ENCODE data around the gene CFHR1. TPM values are rescaled to one million over a fixed set of nuclear protein-coding genes. Genes with fewer than 3 reads are reported as not detected.
A peak's percentile ranks its signal among the peaks of the same experiment; 100 is the strongest.
"Not testable (repeated sequence)": the region's sequence is repeated elsewhere in the genome, so short reads cannot be mapped to it uniquely, and the experiment has no call there.

The CFHR1 gene
- total and polyA plus RNA-seq, 8 donors, result 0.17 to 0.61 (median 0.44) TPM; not detected in 5

DNA sequence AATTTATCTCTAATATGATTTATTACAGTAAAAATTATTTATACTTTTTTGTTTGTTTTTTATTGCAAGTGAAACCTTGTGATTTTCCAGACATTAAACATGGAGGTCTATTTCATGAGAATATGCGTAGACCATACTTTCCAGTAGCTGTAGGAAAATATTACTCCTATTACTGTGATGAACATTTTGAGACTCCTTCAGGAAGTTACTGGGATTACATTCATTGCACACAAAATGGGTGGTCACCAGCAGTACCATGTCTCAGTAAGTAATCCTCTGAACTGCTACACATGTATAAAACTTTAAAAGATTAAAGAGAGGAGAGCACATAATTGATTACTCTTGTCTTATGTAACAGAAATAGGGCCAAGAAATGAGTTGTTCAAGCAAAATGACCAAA lies 40.4 kb upstream of the CFHR1 start:
- Histone ChIP-seq H3K4me3 (no peak overlapping the region), H3K4me1 (no peaks in the 10 kb centered on the region), H3K27me3 (no peaks in the 10 kb centered on the region), H3K9me3 (no peaks in the 10 kb centered on the region), H3K27ac (no peak overlapping the region), H3K36me3 (no peaks in the 10 kb centered on the region)
- FAIRE-seq (no peak), DNase-seq (no peak), ATAC-seq (no peak)
- no peak for TF ChIP-seq CTCF (IDR thresholded peaks at IDR 0.05)
- intact Hi-C loops (cut with DNase I), result no loop called here
- WGBS, 2 donors, result 79 to 92% methylated on average over 1 of the region's 1 CpG

DNA sequence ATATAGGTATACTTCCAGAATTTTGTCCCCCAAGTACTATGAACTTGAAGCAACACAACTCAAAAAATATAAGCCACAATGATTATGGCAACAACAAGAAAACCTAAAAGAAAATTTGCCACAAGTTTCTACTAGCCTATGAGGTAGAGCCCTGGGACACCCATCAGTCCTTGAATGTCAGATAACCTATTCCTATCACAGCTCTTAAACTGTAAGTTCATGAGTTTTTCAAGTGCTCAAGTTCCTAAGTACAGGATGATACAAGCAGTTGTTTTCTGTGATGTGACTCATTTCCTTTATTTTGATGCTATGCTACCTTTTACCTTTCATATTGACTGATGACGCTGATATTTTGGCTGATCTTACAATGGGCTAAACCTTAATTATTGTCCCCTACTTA lies 28.3 kb upstream of the CFHR1 start:
- H3K27ac ChIP-seq; H3K36me3 ChIP-seq; H3K27me3 ChIP-seq; intact Hi-C loops (cut with DNase I); DNase-seq; ATAC-seq; FAIRE-seq; H3K4me3 ChIP-seq; H3K9me3 ChIP-seq; H3K4me1 ChIP-seq: not testable (repeated sequence)
- WGBS, 2 donors, result 65 to 75% methylated on average over 1 of the region's 1 CpG

- H3K9me3 ChIP-seq; intact Hi-C loops (cut with DNase I); DNase-seq; ATAC-seq; H3K36me3 ChIP-seq; H3K27me3 ChIP-seq; H3K27ac ChIP-seq; H3K4me1 ChIP-seq; FAIRE-seq; H3K4me3 ChIP-seq: not testable (repeated sequence)
- 10 to 15% methylated on average over 4 of the region's 4 CpGs for WGBS, 2 donors
These were observed 25.4 kb upstream of the CFHR1 start for GRCh38 chr1:196794103-196794502.

DNA sequence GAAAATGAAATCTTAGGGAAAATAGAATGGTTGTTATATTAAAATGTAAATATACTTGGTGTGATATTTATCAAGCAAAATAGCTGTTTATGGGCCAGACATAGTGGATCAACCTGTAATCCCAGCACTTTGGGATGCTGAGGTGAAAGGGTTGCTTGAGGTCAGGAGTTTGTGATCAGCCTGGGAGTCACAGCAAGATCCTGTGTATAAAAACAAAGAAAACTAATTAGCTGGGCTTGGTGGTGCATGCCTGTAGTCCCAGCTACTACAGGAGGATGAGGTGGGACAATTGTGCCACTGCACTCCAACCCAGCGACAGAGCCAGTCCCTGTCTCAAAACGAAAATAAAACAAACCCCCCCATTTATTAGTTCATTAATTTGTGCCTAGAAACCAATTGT lies 21.6 kb upstream of the CFHR1 start:
- ATAC-seq (no peak), DNase-seq (no peak), FAIRE-seq (no peak)
- no peaks in the 10 kb centered on the region for H3K4me1 ChIP-seq
- H3K27me3 ChIP-seq, result no peaks in the 10 kb centered on the region
- H3K4me3 ChIP-seq, result no peak overlapping the region
- WGBS, 2 donors, result 29 to 41% methylated on average over 2 of the region's 2 CpGs
- H3K36me3 ChIP-seq, result no peaks in the 10 kb centered on the region
- intact Hi-C loops (cut with DNase I), result no loop called here
- H3K27ac ChIP-seq, result no peak overlapping the region
- no peaks in the 10 kb centered on the region for H3K9me3 ChIP-seq
- TF ChIP-seq CTCF (IDR thresholded peaks at IDR 0.05), result no peak

DNA sequence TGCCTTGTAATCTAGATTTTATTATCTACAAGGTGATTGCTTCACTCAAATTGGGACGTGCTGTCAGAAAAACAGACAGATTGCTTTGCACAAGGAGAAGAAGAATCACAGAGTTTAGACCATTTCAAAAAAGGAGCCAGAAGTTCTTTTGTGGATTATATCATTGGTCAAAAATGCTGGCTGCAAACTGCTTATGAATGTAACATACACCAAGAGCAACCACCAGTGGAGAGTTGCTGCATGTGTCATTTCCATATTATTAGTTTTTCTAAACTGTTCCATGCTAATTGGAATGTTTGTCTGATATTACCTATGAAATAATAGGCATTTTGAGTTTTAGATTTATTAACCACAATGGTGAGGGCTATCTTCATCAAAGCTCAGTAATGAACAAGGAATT lies 17.6 kb upstream of the CFHR1 start:
- 43 to 58% methylated on average over 1 of the region's 1 CpG for WGBS, 2 donors
- ATAC-seq; H3K9me3 ChIP-seq; DNase-seq; H3K4me3 ChIP-seq; FAIRE-seq; H3K4me1 ChIP-seq; H3K36me3 ChIP-seq; H3K27ac ChIP-seq; intact Hi-C loops (cut with DNase I); H3K27me3 ChIP-seq: not testable (repeated sequence)

DNA sequence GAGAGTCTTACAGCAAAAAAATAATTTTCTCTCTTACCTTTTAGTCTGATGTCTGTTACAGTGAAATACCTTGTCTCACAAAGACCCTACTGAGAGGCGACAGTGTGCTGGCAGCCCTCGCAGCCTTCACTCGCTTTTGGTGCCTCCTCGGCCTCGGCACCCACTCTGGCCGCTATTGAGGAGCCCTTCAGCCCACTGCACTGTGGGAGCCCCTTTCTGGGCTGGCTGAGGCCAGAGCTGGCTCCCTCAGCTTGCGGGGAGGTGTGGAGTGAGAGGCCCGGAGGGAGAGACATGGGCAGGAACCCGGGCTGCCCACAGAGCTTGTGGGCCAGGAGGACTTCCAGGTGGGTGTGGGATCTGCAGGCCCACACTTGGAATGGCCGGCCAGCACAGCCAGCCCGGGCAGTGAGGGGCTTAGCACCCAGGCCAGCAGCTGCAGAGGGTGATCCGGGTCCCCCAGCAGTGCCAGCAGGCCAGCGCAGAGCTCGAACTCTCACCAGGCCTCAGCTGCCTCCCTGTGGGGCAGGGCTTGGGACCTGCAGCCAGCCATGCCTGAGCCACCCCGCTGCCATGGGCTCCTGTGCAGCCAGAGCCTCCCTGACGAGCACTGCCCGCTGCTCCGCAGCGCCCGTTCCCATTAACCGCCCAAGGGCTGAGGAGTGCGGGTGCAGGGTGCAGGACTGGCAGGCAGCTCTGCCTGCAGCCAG lies 10.8 kb upstream of the CFHR1 start:
- Histone ChIP-seq H3K9me3 (no peaks in the 10 kb centered on the region), H3K27me3 (no peaks in the 10 kb centered on the region), H3K27ac (no peak overlapping the region), H3K36me3 (no peaks in the 10 kb centered on the region), H3K4me3 (no peak overlapping the region), H3K4me1 (no peaks in the 10 kb centered on the region)
- no peak for FAIRE-seq
- WGBS, 2 donors, result 76 to 84% methylated on average over 22 of the region's 22 CpGs
- no peak for TF ChIP-seq CTCF (IDR thresholded peaks at IDR 0.05)
- intact Hi-C loops (cut with DNase I), result no loop called here
- ATAC-seq, result no peak
- DNase-seq, result peak in 1 of 6 donors; percentile 70

- H3K4me3 ChIP-seq; H3K4me1 ChIP-seq; FAIRE-seq; ATAC-seq; H3K27me3 ChIP-seq; H3K36me3 ChIP-seq; H3K27ac ChIP-seq; DNase-seq; intact Hi-C loops (cut with DNase I); H3K9me3 ChIP-seq: not testable (repeated sequence)
- WGBS, 2 donors, result 27 to 37% methylated on average over 5 to 6 of the region's 6 CpGs
These were observed 2.1 kb upstream of the CFHR1 start for GRCh38 chr1:196817442-196817841.

GRCh38 chr1:196827860-196828259 lies 8.3 kb downstream of the CFHR1 start:
- H3K27ac ChIP-seq; H3K27me3 ChIP-seq; H3K9me3 ChIP-seq; H3K36me3 ChIP-seq; H3K4me1 ChIP-seq; DNase-seq; intact Hi-C loops (cut with DNase I); H3K4me3 ChIP-seq: not testable (repeated sequence)
- FAIRE-seq, result peak; percentile 83
- WGBS, 2 donors, result 1 to 2% methylated on average over 4 of the region's 4 CpGs
- peak in 2 of 4 donors; percentile 52 to 70 for ATAC-seq

DNA sequence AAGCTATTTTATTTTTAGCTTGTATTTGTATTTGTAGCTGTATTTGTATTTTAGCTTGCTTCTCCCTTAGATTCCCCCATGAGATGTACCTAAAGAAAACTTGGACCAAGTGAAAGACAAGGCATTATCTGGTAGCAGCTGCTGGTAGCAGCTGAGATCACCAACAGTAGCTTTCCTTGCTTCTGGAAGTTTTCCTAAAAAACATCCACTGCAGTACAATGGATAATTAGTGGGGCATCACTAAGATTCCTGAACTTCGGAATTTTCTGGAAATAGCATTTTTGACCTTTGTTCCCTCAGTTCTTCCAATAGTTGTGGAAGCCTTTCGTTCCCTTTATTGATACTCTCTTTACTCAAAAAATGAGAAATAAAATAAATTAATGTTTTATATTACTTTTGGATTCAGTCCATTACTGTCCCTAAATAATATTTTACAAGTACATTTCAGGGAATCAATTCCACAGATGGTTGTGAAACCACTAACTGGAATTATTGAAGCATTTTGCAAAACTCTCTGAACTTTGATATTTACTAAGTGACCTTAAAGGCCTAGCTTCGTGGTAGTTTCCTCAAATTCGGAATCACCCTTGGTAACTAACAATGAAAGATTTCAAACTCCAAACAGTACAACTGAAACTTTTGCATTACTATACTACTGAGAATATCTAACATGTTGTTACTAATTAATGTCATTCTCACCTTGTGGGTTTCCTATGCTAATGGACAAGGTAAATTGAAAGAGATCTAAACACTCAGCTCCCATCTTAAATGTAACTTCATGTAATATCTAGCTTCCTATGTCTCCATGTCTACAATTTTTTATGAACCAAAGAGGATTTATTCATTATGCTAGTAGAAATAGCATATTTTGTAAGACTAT lies 30.3 kb downstream of the CFHR1 start:
- WGBS, 2 donors, result 38 to 58% methylated on average over 2 to 4 of the region's 4 CpGs

More for the DNA sequence above, 30.3 kb downstream of the CFHR1 start:
- FAIRE-seq; H3K4me1 ChIP-seq; H3K27me3 ChIP-seq; H3K27ac ChIP-seq; H3K9me3 ChIP-seq; ATAC-seq; H3K36me3 ChIP-seq; H3K4me3 ChIP-seq; intact Hi-C loops (cut with DNase I); DNase-seq: not testable (repeated sequence)

Measured in pancreas (tissue), 10 donors.